Naive thymus-derived CD4-positive, alpha-beta T cell (primary cell): ENCODE results near the gene FAM184B. TPM values are rescaled to one million over a fixed set of nuclear protein-coding genes. Genes with fewer than 3 reads are reported as not detected.
"Not testable (repeated sequence)": the region's sequence is repeated elsewhere in the genome, so short reads cannot be mapped to it uniquely, and the experiment has no call there.

Experiments
- ATAC-seq: fragments of 150-1000 bp; cut with Tn5 transposase; 2 replicates; pipeline ENCODE4 v1.10.0; 2021; ENCODE audit warnings: mild to moderate bottlenecking, moderate library complexity
- CTCF ChIA-PET: fragments of 350-600 bp; sonication (Branson Sonifier 250); formaldehyde crosslinking; loops from one replicate; lab custom pipeline; 2021; ENCODE audit warnings: antibody characterized with exemption; lab: Charles Lee
- POLR2A ChIA-PET: fragments of 350-600 bp; sonication (Branson Sonifier 250); formaldehyde crosslinking; loops from one replicate; lab custom pipeline; 2021; ENCODE audit warnings: antibody characterized with exemption, inconsistent platforms; lab: Charles Lee
- DNase-seq, 9 donors: peaks; one replicate each; pipeline versions ENCODE4 v3.0.0 to v3.0.0-alpha.2; 2020 to 2022; ENCODE audit warnings: mixed read lengths in 1 of 9
- H3K27ac ChIP-seq: one replicate; pipeline ENCODE4 v1.7.0; 2013; ENCODE audit warnings: mild to moderate bottlenecking, low read depth, low read length, moderate library complexity
- H3K27me3 ChIP-seq, 2 donors: one replicate each; pipeline ENCODE4 v1.7.0; 2013; ENCODE audit warnings: low read length in 2 of 2, mild to moderate bottlenecking in 2 of 2, moderate library complexity in 2 of 2; ENCODE audit not compliant: control insufficient read depth in 2 of 2, insufficient read depth in 2 of 2
- H3K36me3 ChIP-seq, 3 experiments: 1 replicate in 2 of 3; 2 replicates in 1 of 3; pipeline ENCODE4 v1.7.0; 2013; ENCODE audit warnings: low read length in 3 of 3, mild to moderate bottlenecking in 3 of 3, moderate library complexity in 1 of 3; ENCODE audit not compliant: insufficient read depth in 3 of 3, control insufficient read depth in 2 of 3
- H3K4me1 ChIP-seq, 2 donors: one replicate each; pipeline ENCODE4 v1.7.0; 2013; ENCODE audit warnings: low read length in 2 of 2, mild to moderate bottlenecking in 2 of 2, moderate library complexity in 1 of 2; ENCODE audit not compliant: control insufficient read depth in 2 of 2, insufficient read depth in 2 of 2
- H3K4me3 ChIP-seq: 2 replicates; pipeline ENCODE4 v1.7.0; 2013; ENCODE audit warnings: mild to moderate bottlenecking, low read length
- H3K9me3 ChIP-seq, 3 experiments: 1 replicate in 2 of 3; 2 replicates in 1 of 3; pipeline ENCODE4 v1.7.0; 2013; ENCODE audit warnings: low read length in 3 of 3; ENCODE audit not compliant: control insufficient read depth in 2 of 3
- H3K27ac Mint-ChIP-seq, 9 donors: one replicate each; pipeline ENCODE4 v1.8.0; 2020 to 2022; ENCODE audit warnings: mixed read lengths in 9 of 9, mild to moderate bottlenecking in 8 of 9, moderate library complexity in 5 of 9, inconsistent platforms in 2 of 9
- H3K27me3 Mint-ChIP-seq, 5 donors: one replicate each; pipeline ENCODE4 v1.8.0; 2021 to 2022; ENCODE audit warnings: mixed read lengths in 5 of 5, mild to moderate bottlenecking in 1 of 5
- H3K36me3 Mint-ChIP-seq, 5 donors: one replicate each; pipeline ENCODE4 v1.8.0; 2020 to 2022; ENCODE audit warnings: mixed read lengths in 5 of 5, mild to moderate bottlenecking in 3 of 5, inconsistent platforms in 1 of 5
- H3K4me1 Mint-ChIP-seq, 7 donors: one replicate each; pipeline ENCODE4 v1.8.0; 2020 to 2022; ENCODE audit warnings: mixed read lengths in 7 of 7, mild to moderate bottlenecking in 3 of 7, inconsistent platforms in 1 of 7
- H3K4me3 Mint-ChIP-seq, 10 donors: one replicate each; pipeline ENCODE4 v1.8.0; 2020 to 2022; ENCODE audit warnings: mild to moderate bottlenecking in 10 of 10, mixed read lengths in 10 of 10, moderate library complexity in 6 of 10, inconsistent platforms in 2 of 10
- H3K9me3 Mint-ChIP-seq, 11 donors: one replicate each; pipeline ENCODE4 v1.8.0; 2020 to 2022; ENCODE audit warnings: mixed read lengths in 11 of 11, mild to moderate bottlenecking in 4 of 11, inconsistent platforms in 1 of 11, moderate library complexity in 1 of 11
- intact Hi-C, 2 donors: fragments of 100-400 bp; cut with micrococcal nuclease; formaldehyde crosslinking; loops; one replicate each; pipeline ENCODE4 v1.15.1; 2023
- polyA plus RNA-seq, 2 donors: library from polyadenylated mRNA; unstranded; fragments of 300-500 nt; fragmentation: Illumina TruSeq; gene quantifications; one replicate each; pipeline ENCODE4 v1.2.3, GENCODE V29; 2021
- total RNA-seq, 6 experiments: library from RNA in 5 of 6; stranded (reverse) in 5 of 6; gene quantifications; 1 replicate in 5 of 6; 2 replicates in 1 of 6; pipeline ENCODE4 v1.2.3 and lab custom pipeline; 2021 to 2026

FAM184B gene
- total and polyA plus RNA-seq, 7 experiments from 2014 or later: 0.08 TPM; not detected in 6

GRCh38 chr4:17717301-17717700 is 64.1 kb downstream of the FAM184B start:
- peaks cover 0 to 9% (median 0%) of the 10 kb centered on the region in 5 donors for H3K27me3 Mint-ChIP-seq
- H3K4me3 Mint-ChIP-seq: no peak overlapping the region
- no peak overlapping the region for H3K27ac ChIP-seq
- H3K36me3 Mint-ChIP-seq: no peaks in the 10 kb centered on the region
- POLR2A ChIA-PET: no interaction called here
- no peaks in the 10 kb centered on the region for H3K27me3 ChIP-seq
- no peak overlapping the region for H3K27ac Mint-ChIP-seq
- CTCF ChIA-PET: no interaction called here
- H3K4me3 ChIP-seq: no peak overlapping the region
- H3K4me1 Mint-ChIP-seq: no peaks in the 10 kb centered on the region
- no peaks in the 10 kb centered on the region for H3K36me3 ChIP-seq
- no peaks in the 10 kb centered on the region for H3K4me1 ChIP-seq
- H3K9me3 Mint-ChIP-seq: no peaks in the 10 kb centered on the region
- ATAC-seq (no peak), DNase-seq (no peak)
- no peaks in the 10 kb centered on the region for H3K9me3 ChIP-seq
- intact Hi-C loops: no loop called here

GRCh38 chr4:17715511-17715910 is 65.9 kb downstream of the FAM184B start:
- ChIA-PET CTCF (no interaction called here), POLR2A (no interaction called here)
- Mint-ChIP-seq H3K27ac (no peak overlapping the region), H3K36me3 (no peaks in the 10 kb centered on the region), H3K9me3 (no peaks in the 10 kb centered on the region), H3K27me3 (peaks cover 3 to 14% (median 4%) of the 10 kb centered on the region in 5 donors), H3K4me3 (no peak overlapping the region), H3K4me1 (no peaks in the 10 kb centered on the region)
- Histone ChIP-seq H3K9me3 (no peaks in the 10 kb centered on the region), H3K4me3 (no peak overlapping the region), H3K36me3 (no peaks in the 10 kb centered on the region), H3K27me3 (no peaks in the 10 kb centered on the region), H3K4me1 (no peaks in the 10 kb centered on the region), H3K27ac (no peak overlapping the region)
- ATAC-seq (no peak), DNase-seq (no peak)
- intact Hi-C loops: no loop called here

- no peak for ATAC-seq
- Histone ChIP-seq H3K36me3 (no peaks in the 10 kb centered on the region), H3K27ac (no peak overlapping the region), H3K4me1 (no peaks in the 10 kb centered on the region), H3K4me3 (no peak overlapping the region), H3K9me3 (no peaks in the 10 kb centered on the region), H3K27me3 (no peaks in the 10 kb centered on the region)
- Mint-ChIP-seq H3K9me3 (no peaks in the 10 kb centered on the region), H3K4me3 (no peak overlapping the region), H3K4me1 (no peaks in the 10 kb centered on the region), H3K27ac (no peak overlapping the region), H3K36me3 (no peaks in the 10 kb centered on the region), H3K27me3 (peaks cover 4 to 21% (median 9%) of the 10 kb centered on the region in 5 donors)
- POLR2A ChIA-PET: no interaction called here
- DNase-seq: no peak
- intact Hi-C loops: no loop called here
- CTCF ChIA-PET: no interaction called here
Observed at GRCh38 chr4:17713779-17714178, 67.6 kb downstream of the FAM184B start.

GRCh38 chr4:17712166-17712565 is 69.3 kb downstream of the FAM184B start:
- H3K27me3 Mint-ChIP-seq: peaks cover 4 to 16% (median 9%) of the 10 kb centered on the region in 5 donors
- no peak for DNase-seq
- Histone ChIP-seq H3K4me3 (no peak overlapping the region), H3K27me3 (no peaks in the 10 kb centered on the region), H3K27ac (no peak overlapping the region), H3K4me1 (no peaks in the 10 kb centered on the region), H3K9me3 (no peaks in the 10 kb centered on the region), H3K36me3 (no peaks in the 10 kb centered on the region)
- CTCF ChIA-PET: no interaction called here
- H3K4me3 Mint-ChIP-seq: no peak overlapping the region
- POLR2A ChIA-PET: no interaction called here
- no peaks in the 10 kb centered on the region for H3K4me1 Mint-ChIP-seq
- H3K27ac Mint-ChIP-seq: no peak overlapping the region
- no peak for ATAC-seq
- H3K36me3 Mint-ChIP-seq: no peaks in the 10 kb centered on the region
- H3K9me3 Mint-ChIP-seq: no peaks in the 10 kb centered on the region
- intact Hi-C loops: no loop called here

GRCh38 chr4:17711206-17711605 is 70.2 kb downstream of the FAM184B start:
- H3K9me3 Mint-ChIP-seq, DNase-seq, H3K4me1 ChIP-seq, intact Hi-C loops, H3K4me3 Mint-ChIP-seq, CTCF ChIA-PET, ATAC-seq, H3K27ac ChIP-seq, H3K4me1 Mint-ChIP-seq, H3K36me3 Mint-ChIP-seq, POLR2A ChIA-PET, H3K36me3 ChIP-seq, H3K27me3 ChIP-seq, H3K9me3 ChIP-seq, H3K27ac Mint-ChIP-seq, H3K4me3 ChIP-seq: not testable (repeated sequence)
- peaks cover 4 to 16% (median 5%) of the 10 kb centered on the region in 5 donors for H3K27me3 Mint-ChIP-seq

- Mint-ChIP-seq H3K9me3 (no peaks in the 10 kb centered on the region), H3K27me3 (peaks cover 2 to 16% (median 5%) of the 10 kb centered on the region in 5 donors), H3K4me1 (no peaks in the 10 kb centered on the region), H3K27ac (no peak overlapping the region), H3K4me3 (no peak overlapping the region), H3K36me3 (no peaks in the 10 kb centered on the region)
- ChIA-PET POLR2A (no interaction called here), CTCF (no interaction called here)
- Histone ChIP-seq H3K9me3 (no peaks in the 10 kb centered on the region), H3K27me3 (no peaks in the 10 kb centered on the region), H3K4me3 (no peak overlapping the region), H3K36me3 (no peaks in the 10 kb centered on the region), H3K4me1 (no peaks in the 10 kb centered on the region), H3K27ac (no peak overlapping the region)
- DNase-seq (no peak), ATAC-seq (no peak)
- intact Hi-C loops: no loop called here
Observed at GRCh38 chr4:17709763-17710068, 71.7 kb downstream of the FAM184B start.

GRCh38 chr4:17708992-17709762 is 72.2 kb downstream of the FAM184B start:
- DNase-seq: no peak

More at GRCh38 chr4:17708992-17709762, 72.2 kb downstream of the FAM184B start:
- no peak for ATAC-seq
- ChIA-PET CTCF (no interaction called here), POLR2A (no interaction called here)
- intact Hi-C loops: no loop called here
- no peak overlapping the region for H3K27ac Mint-ChIP-seq
- Histone ChIP-seq H3K4me1 (no peaks in the 10 kb centered on the region), H3K36me3 (no peaks in the 10 kb centered on the region), H3K4me3 (no peak overlapping the region), H3K9me3 (no peaks in the 10 kb centered on the region), H3K27me3 (no peaks in the 10 kb centered on the region), H3K27ac (no peak overlapping the region)
- no peaks in the 10 kb centered on the region for H3K4me1 Mint-ChIP-seq
- no peaks in the 10 kb centered on the region for H3K36me3 Mint-ChIP-seq
- H3K4me3 Mint-ChIP-seq: no peak overlapping the region
- no peaks in the 10 kb centered on the region for H3K9me3 Mint-ChIP-seq
- peaks cover 2 to 16% (median 5%) of the 10 kb centered on the region in 5 donors for H3K27me3 Mint-ChIP-seq
